Left ventricle myocardium inferior (tissue), 1 donor: Measurements from ENCODE around the gene CACNA2D2. TPM values are rescaled to one million over a fixed set of nuclear protein-coding genes. Genes with fewer than 3 reads are reported as not detected.
A peak's percentile ranks its signal among the peaks of the same experiment; 100 is the strongest.

ENCODE experiments used
- DNase-seq: peaks from one replicate; pipeline ENCODE4 v3.0.0-alpha.2; 2020
- H3K27ac ChIP-seq: fragments of 200-600 bp; replicated peaks from 2 replicates; pipeline ENCODE4 v1.8.0; 2021
- H3K27me3 ChIP-seq: fragments of 200-600 bp; 2 replicates; pipeline ENCODE4 v1.8.0; 2021; ENCODE audit warnings: low read depth
- H3K36me3 ChIP-seq: fragments of 200-600 bp; 2 replicates; pipeline ENCODE4 v1.8.0; 2021
- H3K4me1 ChIP-seq: fragments of 200-600 bp; 2 replicates; pipeline ENCODE4 v1.8.0; 2021
- H3K4me3 ChIP-seq: fragments of 200-600 bp; 2 replicates; pipeline ENCODE4 v1.8.0; 2021; ENCODE audit warnings: mild to moderate bottlenecking, moderate library complexity
- H3K9me3 ChIP-seq: fragments of 200-600 bp; replicated peaks from 2 replicates; pipeline ENCODE4 v1.8.0; 2021
- intact Hi-C: fragments of 100-400 bp; cut with micrococcal nuclease; formaldehyde crosslinking; loops from one replicate; pipeline ENCODE4 v1.11.0; 2022
- total RNA-seq: library from RNA; stranded (reverse); fragmentation: NEBNext Ultra II Directional; extraction: Animal tissue kit (Norgen Biotek cat#: 25700); gene quantifications from one replicate; pipeline ENCODE4 v1.2.1, GENCODE V29; 2021
- TF ChIP-seq, protein P1 (sequence below): fragments of 200-600 bp; IDR thresholded peaks from 2 replicates; pipeline ENCODE4 v1.8.0; 2021; ENCODE audit warnings: antibody characterized with exemption, mild to moderate bottlenecking, borderline replicate concordance
- donor health status: DM: no; HTN: yes; CAD: no; lungs with severe emphysema.

CACNA2D2 gene
- total RNA-seq, 1 donor from 2014 or later = 2.3 TPM

DNA sequence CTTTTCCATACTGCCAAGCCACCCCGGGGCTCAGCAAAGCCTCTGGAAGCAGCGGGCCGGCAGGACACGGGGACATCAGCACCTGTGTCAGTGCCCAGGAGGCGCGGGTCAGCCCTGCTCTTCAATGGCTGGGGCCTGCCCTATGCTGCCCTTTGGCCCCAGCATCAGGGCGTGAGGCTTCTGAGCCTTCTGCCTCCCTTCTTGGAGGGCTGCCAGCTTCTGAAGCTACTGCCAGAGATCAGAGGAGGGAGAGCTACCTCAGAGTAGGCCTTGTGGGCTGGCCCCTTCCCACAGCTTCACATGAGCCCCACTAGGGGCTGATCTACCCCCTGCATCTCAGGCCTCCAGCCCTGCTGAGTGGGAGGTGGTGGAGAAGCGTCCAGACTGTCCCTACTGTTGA lies 131.1 kb downstream of the CACNA2D2 start:
- DNase-seq = no peak
- Histone ChIP-seq H3K4me3 (no peak overlapping the region), H3K27me3 (peaks cover 4% of the 10 kb centered on the region), H3K4me1 (no peaks in the 10 kb centered on the region), H3K9me3 (no peaks in the 10 kb centered on the region), H3K36me3 (no peaks in the 10 kb centered on the region), H3K27ac (no peak overlapping the region)
- TF ChIP-seq, protein P1, sequence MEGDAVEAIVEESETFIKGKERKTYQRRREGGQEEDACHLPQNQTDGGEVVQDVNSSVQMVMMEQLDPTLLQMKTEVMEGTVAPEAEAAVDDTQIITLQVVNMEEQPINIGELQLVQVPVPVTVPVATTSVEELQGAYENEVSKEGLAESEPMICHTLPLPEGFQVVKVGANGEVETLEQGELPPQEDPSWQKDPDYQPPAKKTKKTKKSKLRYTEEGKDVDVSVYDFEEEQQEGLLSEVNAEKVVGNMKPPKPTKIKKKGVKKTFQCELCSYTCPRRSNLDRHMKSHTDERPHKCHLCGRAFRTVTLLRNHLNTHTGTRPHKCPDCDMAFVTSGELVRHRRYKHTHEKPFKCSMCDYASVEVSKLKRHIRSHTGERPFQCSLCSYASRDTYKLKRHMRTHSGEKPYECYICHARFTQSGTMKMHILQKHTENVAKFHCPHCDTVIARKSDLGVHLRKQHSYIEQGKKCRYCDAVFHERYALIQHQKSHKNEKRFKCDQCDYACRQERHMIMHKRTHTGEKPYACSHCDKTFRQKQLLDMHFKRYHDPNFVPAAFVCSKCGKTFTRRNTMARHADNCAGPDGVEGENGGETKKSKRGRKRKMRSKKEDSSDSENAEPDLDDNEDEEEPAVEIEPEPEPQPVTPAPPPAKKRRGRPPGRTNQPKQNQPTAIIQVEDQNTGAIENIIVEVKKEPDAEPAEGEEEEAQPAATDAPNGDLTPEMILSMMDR = no peak
- intact Hi-C loops = no loop called here

DNA sequence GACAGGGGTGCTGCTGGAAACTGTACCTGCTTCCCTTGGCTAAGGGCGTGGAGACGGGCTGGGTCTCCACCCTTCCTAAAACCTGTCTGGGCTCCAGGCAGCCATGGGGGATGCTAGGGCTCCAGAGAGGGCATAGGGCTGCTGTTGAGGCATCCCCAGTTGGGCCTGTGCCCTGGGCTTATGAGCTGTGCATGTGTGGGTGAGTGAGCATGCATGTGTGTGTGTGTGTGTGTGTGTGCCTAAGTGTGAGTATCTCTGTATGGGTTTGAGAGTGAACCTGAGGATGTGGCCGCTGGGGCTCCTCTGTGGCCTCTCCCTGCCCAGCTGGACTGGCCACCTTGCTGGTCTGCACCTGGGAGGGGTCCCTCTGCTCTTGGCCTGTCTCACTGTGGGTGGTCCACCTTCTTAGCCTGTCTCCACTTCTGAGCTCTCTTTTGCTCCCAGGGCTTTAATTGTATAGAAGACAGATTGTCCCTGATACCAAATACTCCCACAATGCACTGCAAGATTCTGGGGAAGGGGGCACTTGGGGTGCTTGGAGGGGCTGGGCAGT lies 132.2 kb downstream of the CACNA2D2 start:
- H3K4me1 ChIP-seq = no peaks in the 10 kb centered on the region
- H3K27ac ChIP-seq = no peak overlapping the region
- no peaks in the 10 kb centered on the region for H3K9me3 ChIP-seq
- no peak overlapping the region for H3K4me3 ChIP-seq
- DNase-seq = no peak
- peaks cover 4% of the 10 kb centered on the region for H3K27me3 ChIP-seq
- no peaks in the 10 kb centered on the region for H3K36me3 ChIP-seq
- intact Hi-C loops = no loop called here
- TF ChIP-seq, protein P1 = no peak

DNA sequence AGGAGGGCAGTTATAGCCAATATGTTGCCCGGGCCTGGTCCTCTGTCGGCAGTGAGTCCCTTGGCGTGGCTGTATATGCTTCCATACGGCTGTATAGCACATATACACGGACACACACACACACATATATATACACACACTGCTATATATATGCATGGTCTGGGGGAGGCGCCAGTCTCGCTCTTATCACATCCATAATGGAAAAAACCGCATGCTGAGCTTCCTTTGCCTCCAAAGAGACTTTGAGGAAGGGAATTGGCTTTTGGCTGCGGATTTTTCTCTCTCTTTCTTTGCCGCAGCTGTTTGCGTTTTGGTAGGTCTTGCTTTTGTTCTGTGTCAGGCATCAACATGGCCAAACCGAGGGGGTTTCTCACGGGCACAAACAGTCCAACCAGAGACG lies 132.8 kb downstream of the CACNA2D2 start:
- DNase-seq = no peak
- Histone ChIP-seq H3K36me3 (no peaks in the 10 kb centered on the region), H3K9me3 (no peaks in the 10 kb centered on the region), H3K27me3 (peaks cover 4% of the 10 kb centered on the region), H3K4me1 (peaks cover under 1% of the 10 kb centered on the region), H3K4me3 (no peak overlapping the region), H3K27ac (no peak overlapping the region)
- TF ChIP-seq, protein P1 = no peak
- intact Hi-C loops = no loop called here

DNA sequence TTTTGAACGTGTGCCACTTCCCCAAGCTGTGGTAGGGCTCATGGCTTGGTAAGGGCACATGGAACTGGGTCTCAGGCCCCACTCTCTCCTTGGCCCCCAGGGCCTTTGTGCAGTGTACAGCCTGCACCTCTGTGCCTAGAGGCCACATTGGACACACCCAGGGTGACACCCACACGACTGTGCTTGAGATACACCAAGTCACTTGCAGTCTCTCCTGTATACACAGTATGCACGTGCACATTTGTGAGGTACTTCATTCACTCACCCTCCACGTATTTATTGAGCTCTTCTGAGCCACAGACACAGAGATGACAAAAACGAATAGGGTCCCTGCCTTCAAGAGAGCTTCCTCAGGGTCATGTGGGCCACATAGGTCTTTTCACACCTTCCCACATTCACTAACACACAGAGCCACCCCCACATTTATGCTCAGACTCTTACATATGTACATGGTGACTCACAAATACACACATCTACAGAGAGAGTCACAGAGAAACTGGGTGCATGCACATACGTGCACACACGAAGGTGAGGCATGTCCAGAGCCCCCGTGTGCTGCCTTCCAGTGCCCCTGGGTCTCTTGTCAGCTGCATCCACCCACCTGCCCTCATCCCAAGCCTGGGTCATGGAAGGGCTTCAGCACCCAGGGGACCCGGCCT lies 134.3 kb downstream of the CACNA2D2 start:
- Histone ChIP-seq H3K4me3 (no peak overlapping the region), H3K27me3 (peaks cover 4% of the 10 kb centered on the region), H3K9me3 (no peaks in the 10 kb centered on the region), H3K27ac (no peak overlapping the region), H3K4me1 (peaks cover 15% of the 10 kb centered on the region), H3K36me3 (no peaks in the 10 kb centered on the region)
- DNase-seq = no peak
- TF ChIP-seq, protein P1 = no peak
- intact Hi-C loops = no loop called here

- Histone ChIP-seq H3K27ac (no peak overlapping the region), H3K9me3 (no peaks in the 10 kb centered on the region), H3K36me3 (no peaks in the 10 kb centered on the region), H3K4me3 (peak overlapping the region; percentile 68), H3K4me1 (peaks cover 15% of the 10 kb centered on the region), H3K27me3 (no peaks in the 10 kb centered on the region)
- TF ChIP-seq, protein P1 = no peak
- intact Hi-C loops = no loop called here
- DNase-seq = no peak
Measured at GRCh38 chr3:50365842-50366220, 137.6 kb downstream of the CACNA2D2 start.
